ENCODE measurements around the gene BRMS1.
"Not testable (repeated sequence)": the region's sequence is repeated elsewhere in the genome, so short reads cannot be mapped to it uniquely, and the experiment has no call there.

BRMS1 gene

GRCh38 chr11:66321606-66322005, 23.3 kb downstream of the BRMS1 start:
- no peak overlapping the region for H3K27ac ChIP-seq

GRCh38 chr11:66320748-66321147, 24.2 kb downstream of the BRMS1 start:
- H3K27ac ChIP-seq, result not testable (repeated sequence)

More at GRCh38 chr11:66321606-66322005, 23.3 kb downstream of the BRMS1 start:
- TF ChIP-seq ZFX (IDR thresholded peaks at IDR 0.05; ENCODE audit: borderline replicate concordance), result no peak

- H3K27ac ChIP-seq, result not testable (repeated sequence)
Observed at GRCh38 chr11:66320289-66320688, 24.6 kb downstream of the BRMS1 start.

GRCh38 chr11:66318600-66318970, 26.3 kb downstream of the BRMS1 start:
- TF ChIP-seq CTCF (IDR thresholded peaks at IDR 0.05), result no peak
- no peak for TF ChIP-seq ZFX (IDR thresholded peaks at IDR 0.05; ENCODE audit: borderline replicate concordance)
- no peak overlapping the region for H3K27ac ChIP-seq

- no peak for TF ChIP-seq CTCF (IDR thresholded peaks at IDR 0.05)
- no peak for TF ChIP-seq ZFX (IDR thresholded peaks at IDR 0.05; ENCODE audit: borderline replicate concordance)
Observed at GRCh38 chr11:66317723-66318599, 26.9 kb downstream of the BRMS1 start.

GRCh38 chr11:66317322-66317722, 27.6 kb downstream of the BRMS1 start:
- no peak overlapping the region for H3K27ac ChIP-seq

More at GRCh38 chr11:66317723-66318599, 26.9 kb downstream of the BRMS1 start:
- H3K27ac ChIP-seq, result no peak overlapping the region

GRCh38 chr11:66316849-66317251, 28.1 kb downstream of the BRMS1 start, which contains the start of gene CD248:
Gene CD248 (minus strand): TSS chr11:66317044. CDS start chr11:66317027, 17 bp downstream.
- no peak for TF ChIP-seq CTCF (IDR thresholded peaks at IDR 0.05)
- TF ChIP-seq ZFX (IDR thresholded peaks at IDR 0.05; ENCODE audit: borderline replicate concordance), result no peak
- peak within 1 kb of the TSS; percentile 15; the same call in 1 of the 2 replicates for H3K27ac ChIP-seq

More at GRCh38 chr11:66317322-66317722, 27.6 kb downstream of the BRMS1 start:
- TF ChIP-seq CTCF (IDR thresholded peaks at IDR 0.05), result no peak
- no peak for TF ChIP-seq ZFX (IDR thresholded peaks at IDR 0.05; ENCODE audit: borderline replicate concordance)

- peak overlapping the region; percentile 15; the same call in 1 of the 2 replicates for H3K27ac ChIP-seq
- TF ChIP-seq ZFX (IDR thresholded peaks at IDR 0.05; ENCODE audit: borderline replicate concordance), result no peak
- no peak for TF ChIP-seq CTCF (IDR thresholded peaks at IDR 0.05)
Observed at GRCh38 chr11:66315921-66316811, 28.7 kb downstream of the BRMS1 start.
